PC-9 (cell line): ENCODE measurements around the gene ARF6.

Experiments used
- EZH2 ChIP-seq: fragments of 200-600 bp; sonication (generic); IDR thresholded peaks from 2 replicates; pipeline ENCODE4 v1.8.0; 2017; ENCODE audit warnings: antibody characterized with exemption, low read depth
- TF ChIP-seq, protein P1 (sequence below): fragments of 200-600 bp; sonication (generic); conservative IDR thresholded peaks from 2 replicates; pipeline ENCODE4 v1.6.1; 2017; ENCODE audit warnings: mixed run types, antibody characterized with exemption, mild to moderate bottlenecking, moderate library complexity

DNA sequence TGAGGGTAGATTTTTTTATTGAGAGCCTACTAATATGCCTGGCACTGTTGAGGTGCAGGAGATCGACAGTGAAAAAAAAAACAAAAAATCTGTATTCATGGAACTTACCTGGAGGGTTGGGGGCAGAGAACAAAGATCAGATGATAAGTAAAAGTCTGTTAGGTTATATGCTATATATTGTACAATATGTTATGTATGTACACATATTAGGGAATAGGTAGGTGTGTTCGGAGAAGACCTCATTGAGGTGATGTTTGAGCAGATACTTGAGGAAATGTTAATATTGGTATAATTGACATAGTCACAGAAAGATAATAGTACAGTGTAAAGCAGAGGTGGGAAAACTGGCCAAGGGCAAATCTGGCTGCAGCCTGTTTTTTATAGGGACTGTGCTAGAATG is 5.6 kb downstream of the ARF6 start:
- TF ChIP-seq, protein P1, sequence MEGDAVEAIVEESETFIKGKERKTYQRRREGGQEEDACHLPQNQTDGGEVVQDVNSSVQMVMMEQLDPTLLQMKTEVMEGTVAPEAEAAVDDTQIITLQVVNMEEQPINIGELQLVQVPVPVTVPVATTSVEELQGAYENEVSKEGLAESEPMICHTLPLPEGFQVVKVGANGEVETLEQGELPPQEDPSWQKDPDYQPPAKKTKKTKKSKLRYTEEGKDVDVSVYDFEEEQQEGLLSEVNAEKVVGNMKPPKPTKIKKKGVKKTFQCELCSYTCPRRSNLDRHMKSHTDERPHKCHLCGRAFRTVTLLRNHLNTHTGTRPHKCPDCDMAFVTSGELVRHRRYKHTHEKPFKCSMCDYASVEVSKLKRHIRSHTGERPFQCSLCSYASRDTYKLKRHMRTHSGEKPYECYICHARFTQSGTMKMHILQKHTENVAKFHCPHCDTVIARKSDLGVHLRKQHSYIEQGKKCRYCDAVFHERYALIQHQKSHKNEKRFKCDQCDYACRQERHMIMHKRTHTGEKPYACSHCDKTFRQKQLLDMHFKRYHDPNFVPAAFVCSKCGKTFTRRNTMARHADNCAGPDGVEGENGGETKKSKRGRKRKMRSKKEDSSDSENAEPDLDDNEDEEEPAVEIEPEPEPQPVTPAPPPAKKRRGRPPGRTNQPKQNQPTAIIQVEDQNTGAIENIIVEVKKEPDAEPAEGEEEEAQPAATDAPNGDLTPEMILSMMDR: no peak
- no peak for TF ChIP-seq EZH2
